ENCODE data around the gene PICALM.

PICALM gene

GRCh38 chr11:85912414-85912813 is 156.5 kb downstream of the PICALM start:
- no peak for TF ChIP-seq FOXM1 (IDR thresholded peaks at IDR 0.05; ENCODE audit: borderline replicate concordance, low read depth)
- TF ChIP-seq YY1 (IDR thresholded peaks at IDR 0.05; ENCODE audit: low read depth): no peak
- no peak for TF ChIP-seq CREB1 (IDR thresholded peaks at IDR 0.05; ENCODE audit: low read depth)
- TF ChIP-seq RAD21 (IDR thresholded peaks at IDR 0.05; ENCODE audit: low read depth): no peak
- TF ChIP-seq MAX (IDR thresholded peaks at IDR 0.05): no peak
